IPS-15b (cell line): ENCODE measurements around the gene TGFA.

ENCODE experiments used
- H3K27me3 ChIP-seq: one replicate; pipeline ENCODE4 v1.6.1; 2013; ENCODE audit warnings: low read length; ENCODE audit not compliant: control insufficient read depth, insufficient read depth
- H3K36me3 ChIP-seq: one replicate; pipeline ENCODE4 v1.6.1; 2013; ENCODE audit warnings: low read length; ENCODE audit not compliant: control insufficient read depth, insufficient read depth
- H3K4me1 ChIP-seq: one replicate; pipeline ENCODE4 v1.6.1; 2013; ENCODE audit warnings: mild to moderate bottlenecking, low read length; ENCODE audit not compliant: control insufficient read depth, insufficient read depth
- H3K4me3 ChIP-seq: one replicate; pipeline ENCODE4 v1.5.1; 2013; ENCODE audit warnings: low read depth, low read length
- H3K9ac ChIP-seq: one replicate; pipeline ENCODE4 v1.6.1; 2013; ENCODE audit warnings: low read depth, mild to moderate bottlenecking, low read length
- H3K9me3 ChIP-seq: one replicate; pipeline ENCODE4 v1.6.1; 2013; ENCODE audit warnings: mild to moderate bottlenecking, low read length; ENCODE audit not compliant: control insufficient read depth, insufficient read depth

TGFA gene

DNA sequence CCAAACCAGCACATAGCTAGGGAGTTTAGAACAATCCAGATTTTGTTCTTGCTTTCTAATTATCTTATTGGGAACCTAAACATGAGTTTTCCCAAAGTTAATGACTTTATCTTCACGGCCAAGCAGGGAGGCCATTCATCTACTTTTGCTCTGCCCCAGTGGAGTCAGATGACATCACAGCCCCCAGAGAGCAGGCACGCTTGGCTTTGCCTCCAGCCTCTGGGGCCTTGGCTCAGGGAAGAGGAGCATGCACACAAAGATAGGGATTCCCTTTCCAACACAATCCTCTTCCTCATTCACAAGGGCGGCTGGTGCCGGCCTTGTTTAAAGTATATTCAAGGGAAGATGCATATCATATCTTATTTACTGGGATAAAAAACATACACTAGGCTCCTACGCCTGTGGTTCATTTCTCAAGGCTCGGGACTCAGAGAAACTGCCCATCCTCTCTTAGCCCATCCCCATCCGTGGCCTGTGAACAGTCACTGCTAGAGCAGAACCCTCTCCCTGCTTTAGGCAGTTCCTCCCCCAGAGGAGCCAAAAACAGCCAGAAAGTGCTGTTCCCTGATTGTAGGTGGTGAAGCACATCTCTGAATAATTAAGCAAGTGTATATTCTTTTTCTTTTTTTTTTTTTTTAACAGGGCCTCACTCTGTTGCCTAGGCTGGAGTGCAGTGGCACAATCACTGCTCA, 21.2 kb downstream of the TGFA start:
- Histone ChIP-seq H3K9me3 (no peaks in the 10 kb centered on the region), H3K9ac (no peak overlapping the region), H3K36me3 (no peaks in the 10 kb centered on the region), H3K4me3 (no peak overlapping the region), H3K4me1 (no peaks in the 10 kb centered on the region), H3K27me3 (no peaks in the 10 kb centered on the region)

- Histone ChIP-seq H3K4me1 (no peaks in the 10 kb centered on the region), H3K9ac (no peak overlapping the region), H3K27me3 (no peaks in the 10 kb centered on the region), H3K9me3 (no peaks in the 10 kb centered on the region), H3K36me3 (no peaks in the 10 kb centered on the region), H3K4me3 (no peak overlapping the region)
These were observed 22.1 kb downstream of the TGFA start for GRCh38 chr2:70531419-70532086.

DNA sequence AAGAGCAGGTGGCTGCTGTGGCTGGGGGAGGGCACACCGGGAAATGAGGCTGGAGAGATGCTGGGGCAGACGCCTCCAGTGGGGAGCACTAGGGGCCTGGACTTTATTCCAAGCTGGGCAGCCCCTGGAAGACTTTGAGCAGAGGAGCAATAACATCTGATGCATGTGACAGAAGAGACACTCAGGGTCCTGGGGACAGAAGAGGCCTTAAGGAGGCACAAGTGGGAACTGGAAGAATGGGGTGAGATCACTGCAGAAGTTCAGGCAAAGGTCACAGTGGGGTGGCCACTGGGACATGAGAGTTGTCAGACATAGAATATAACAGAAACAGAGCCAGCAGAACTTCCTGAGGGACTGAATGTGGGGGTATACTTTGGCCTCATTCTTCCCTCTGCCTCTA, 24.0 kb downstream of the TGFA start:
- Histone ChIP-seq H3K9me3 (no peaks in the 10 kb centered on the region), H3K4me3 (no peak overlapping the region), H3K4me1 (no peaks in the 10 kb centered on the region)

GRCh38 chr2:70528929-70529328, 24.7 kb downstream of the TGFA start:
- Histone ChIP-seq H3K9me3 (no peaks in the 10 kb centered on the region), H3K36me3 (no peaks in the 10 kb centered on the region), H3K4me1 (peaks cover 3% of the 10 kb centered on the region), H3K9ac (no peak overlapping the region), H3K4me3 (no peak overlapping the region), H3K27me3 (no peaks in the 10 kb centered on the region)

More for the DNA sequence above, 24.0 kb downstream of the TGFA start:
- Histone ChIP-seq H3K36me3 (no peaks in the 10 kb centered on the region), H3K9ac (no peak overlapping the region), H3K27me3 (no peaks in the 10 kb centered on the region)

- no peaks in the 10 kb centered on the region for H3K9me3 ChIP-seq
These were observed 25.4 kb downstream of the TGFA start for GRCh38 chr2:70528276-70528675.

DNA sequence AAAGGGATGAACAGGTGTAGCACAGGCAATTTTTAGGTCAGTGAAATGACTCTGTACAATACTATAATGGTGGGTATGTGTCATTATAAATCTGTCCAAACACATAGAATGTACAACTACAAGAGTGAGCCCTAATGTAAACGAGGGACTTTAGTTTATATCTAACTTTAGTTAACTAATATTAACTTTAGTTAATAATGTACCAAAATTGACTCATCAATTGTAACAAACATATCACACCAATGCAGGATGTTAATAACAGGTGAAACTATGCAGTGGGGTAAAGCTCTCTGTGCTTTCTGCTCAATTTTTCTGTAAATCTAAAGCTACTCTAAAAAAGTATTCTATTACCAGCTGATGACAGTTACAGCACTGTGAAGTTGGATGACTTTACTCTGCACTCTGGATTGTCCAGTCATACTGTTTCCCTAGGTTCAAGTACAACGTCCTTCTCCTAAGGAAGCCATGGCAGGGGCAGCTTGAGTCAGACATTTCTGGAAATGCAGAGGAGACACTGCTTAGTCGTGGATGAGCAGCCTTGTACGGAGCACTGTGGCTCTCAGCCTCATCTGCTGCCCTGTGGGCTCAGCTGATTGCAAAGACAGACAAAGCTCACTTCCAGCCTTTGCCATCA, 26.1 kb downstream of the TGFA start:
- peaks cover 8% of the 10 kb centered on the region for H3K4me1 ChIP-seq
- H3K27me3 ChIP-seq, result no peaks in the 10 kb centered on the region
- H3K9me3 ChIP-seq, result no peaks in the 10 kb centered on the region
- no peak overlapping the region for H3K4me3 ChIP-seq
- H3K36me3 ChIP-seq, result no peaks in the 10 kb centered on the region
- H3K9ac ChIP-seq, result no peak overlapping the region

More at GRCh38 chr2:70528276-70528675, 25.4 kb downstream of the TGFA start:
- H3K4me3 ChIP-seq, result no peak overlapping the region
- peaks cover 8% of the 10 kb centered on the region for H3K4me1 ChIP-seq
- H3K9ac ChIP-seq, result no peak overlapping the region
- H3K36me3 ChIP-seq, result no peaks in the 10 kb centered on the region
- no peaks in the 10 kb centered on the region for H3K27me3 ChIP-seq

DNA sequence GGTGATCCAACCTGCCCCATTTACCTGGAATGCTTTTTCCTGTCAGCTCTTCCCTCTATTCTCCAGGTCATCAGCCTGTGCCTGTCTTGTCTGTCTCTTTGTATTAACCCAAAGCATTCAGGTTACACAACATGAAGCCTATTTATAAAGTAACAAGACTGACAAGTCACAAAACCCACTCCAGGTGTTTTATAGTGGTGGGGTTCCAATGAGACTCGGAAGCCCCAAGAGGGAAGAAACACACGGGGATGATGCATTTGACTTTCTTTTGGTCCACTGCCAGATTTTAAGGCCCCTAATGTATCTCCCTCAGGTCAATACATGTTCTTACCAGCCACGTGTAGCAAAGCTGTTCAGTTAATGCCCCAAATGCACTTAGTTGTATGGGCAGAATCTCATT, 27.5 kb downstream of the TGFA start:
- H3K4me3 ChIP-seq, result no peak overlapping the region
- no peaks in the 10 kb centered on the region for H3K36me3 ChIP-seq
- H3K4me1 ChIP-seq, result peaks cover 8% of the 10 kb centered on the region
- H3K27me3 ChIP-seq, result no peaks in the 10 kb centered on the region
- no peaks in the 10 kb centered on the region for H3K9me3 ChIP-seq
- H3K9ac ChIP-seq, result no peak overlapping the region

DNA sequence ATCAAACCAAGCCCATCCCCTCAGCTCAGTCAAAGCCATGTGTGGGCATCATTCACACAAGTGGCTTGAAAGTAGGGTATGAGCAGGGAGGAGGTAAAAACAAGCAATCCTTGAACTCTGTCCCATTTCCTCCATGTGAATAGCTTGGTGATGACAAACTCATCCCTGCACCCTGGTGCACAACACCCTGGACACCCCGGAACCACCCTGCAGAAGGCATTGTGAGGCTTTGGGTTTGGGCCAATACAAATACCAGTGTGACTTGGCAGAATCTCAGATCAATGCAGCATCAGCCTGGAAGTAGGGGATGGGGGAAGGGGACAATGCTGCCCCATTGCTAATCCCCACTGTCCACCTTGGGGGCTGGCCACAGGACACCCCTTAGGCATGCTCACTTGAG, 28.6 kb downstream of the TGFA start:
- Histone ChIP-seq H3K9ac (no peak overlapping the region), H3K4me1 (peaks cover 8% of the 10 kb centered on the region), H3K4me3 (no peak overlapping the region)

DNA sequence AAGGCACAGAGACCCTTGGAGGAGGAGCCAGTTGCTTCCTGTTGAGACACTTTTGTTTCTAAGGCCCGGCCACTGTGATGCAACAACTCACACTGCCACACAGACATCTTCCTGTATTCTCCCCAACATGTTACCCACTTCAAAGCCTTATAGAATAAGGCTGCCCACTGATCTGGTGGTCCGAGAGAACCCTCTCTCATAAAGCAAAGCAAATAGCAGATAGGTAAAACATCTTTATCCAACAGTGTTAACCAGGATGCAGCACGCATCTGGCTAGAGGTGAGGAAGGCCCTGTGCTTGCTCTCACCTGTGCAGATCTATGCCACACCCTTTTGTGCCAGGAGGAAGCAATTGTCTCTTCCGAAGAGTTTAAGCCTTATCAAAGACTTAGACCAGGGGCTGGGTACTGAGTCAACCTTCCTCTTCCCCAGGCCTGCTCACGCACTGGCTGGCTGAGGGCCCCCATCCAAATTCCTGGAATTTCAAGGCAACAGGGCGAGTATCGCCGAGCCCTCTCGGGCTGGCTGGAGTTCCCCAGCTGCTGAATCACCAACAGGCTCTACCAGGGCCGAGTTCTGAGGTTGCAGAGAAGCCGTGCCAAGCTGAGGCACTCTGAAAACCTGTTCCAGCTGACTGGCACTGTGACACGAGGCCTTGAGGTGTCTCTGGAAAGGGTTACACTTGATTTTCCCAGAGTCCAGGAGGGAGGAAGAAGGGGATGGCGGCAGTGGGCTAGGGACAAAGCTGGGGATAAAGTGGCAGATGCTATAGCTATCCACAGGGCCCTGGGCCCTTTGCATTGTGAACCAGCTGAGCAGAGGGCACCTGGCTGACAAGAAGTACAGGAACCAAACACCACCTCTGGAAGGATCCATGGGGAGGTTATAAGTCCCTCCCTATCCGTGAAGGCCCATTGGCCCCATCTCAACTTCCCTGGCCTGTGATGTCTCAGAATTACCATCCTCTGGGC, 29.3 kb downstream of the TGFA start:
- Histone ChIP-seq H3K27me3 (no peaks in the 10 kb centered on the region), H3K4me1 (peaks cover 8% of the 10 kb centered on the region), H3K9ac (no peak overlapping the region), H3K4me3 (no peak overlapping the region), H3K36me3 (no peaks in the 10 kb centered on the region), H3K9me3 (no peaks in the 10 kb centered on the region)

More for the DNA sequence above, 28.6 kb downstream of the TGFA start:
- Histone ChIP-seq H3K27me3 (no peaks in the 10 kb centered on the region), H3K9me3 (no peaks in the 10 kb centered on the region), H3K36me3 (no peaks in the 10 kb centered on the region)

GRCh38 chr2:70523672-70523995, 30.0 kb downstream of the TGFA start:
- H3K27me3 ChIP-seq, result no peaks in the 10 kb centered on the region
- no peak overlapping the region for H3K9ac ChIP-seq
- H3K4me3 ChIP-seq, result no peak overlapping the region
- no peaks in the 10 kb centered on the region for H3K9me3 ChIP-seq
- H3K36me3 ChIP-seq, result no peaks in the 10 kb centered on the region
- peaks cover 8% of the 10 kb centered on the region for H3K4me1 ChIP-seq

- no peaks in the 10 kb centered on the region for H3K9me3 ChIP-seq
- H3K27me3 ChIP-seq, result no peaks in the 10 kb centered on the region
- H3K36me3 ChIP-seq, result no peaks in the 10 kb centered on the region
- H3K4me3 ChIP-seq, result no peak overlapping the region
- no peak overlapping the region for H3K9ac ChIP-seq
- peaks cover 8% of the 10 kb centered on the region for H3K4me1 ChIP-seq
These were observed 31.0 kb downstream of the TGFA start for GRCh38 chr2:70522627-70523026.
